ENCODE results near the gene ANKIB1. TPM values are rescaled to one million over a fixed set of nuclear protein-coding genes. Genes with fewer than 3 reads are reported as not detected.

Gene ANKIB1
- total and polyA plus RNA-seq, 3 donors from 2014 or later = 66.8 to 97.8 (median 84.4) TPM

- H3K27ac ChIP-seq = no peak overlapping the region
- intact Hi-C loops (cut with DNase I; ENCODE audit: low total_unique reads) = no loop called here
- no peaks in the 10 kb centered on the region for H3K4me1 ChIP-seq
- DNase-seq = no peak
- no peaks in the 10 kb centered on the region for H3K36me3 ChIP-seq (ENCODE audit: low read depth, missing control alignments)
- H3K4me3 ChIP-seq = no peak overlapping the region
- H3K9me3 ChIP-seq = no peaks in the 10 kb centered on the region
- TF ChIP-seq POLR2A (IDR thresholded peaks at IDR 0.05) = no peak
- TF ChIP-seq, protein P1, sequence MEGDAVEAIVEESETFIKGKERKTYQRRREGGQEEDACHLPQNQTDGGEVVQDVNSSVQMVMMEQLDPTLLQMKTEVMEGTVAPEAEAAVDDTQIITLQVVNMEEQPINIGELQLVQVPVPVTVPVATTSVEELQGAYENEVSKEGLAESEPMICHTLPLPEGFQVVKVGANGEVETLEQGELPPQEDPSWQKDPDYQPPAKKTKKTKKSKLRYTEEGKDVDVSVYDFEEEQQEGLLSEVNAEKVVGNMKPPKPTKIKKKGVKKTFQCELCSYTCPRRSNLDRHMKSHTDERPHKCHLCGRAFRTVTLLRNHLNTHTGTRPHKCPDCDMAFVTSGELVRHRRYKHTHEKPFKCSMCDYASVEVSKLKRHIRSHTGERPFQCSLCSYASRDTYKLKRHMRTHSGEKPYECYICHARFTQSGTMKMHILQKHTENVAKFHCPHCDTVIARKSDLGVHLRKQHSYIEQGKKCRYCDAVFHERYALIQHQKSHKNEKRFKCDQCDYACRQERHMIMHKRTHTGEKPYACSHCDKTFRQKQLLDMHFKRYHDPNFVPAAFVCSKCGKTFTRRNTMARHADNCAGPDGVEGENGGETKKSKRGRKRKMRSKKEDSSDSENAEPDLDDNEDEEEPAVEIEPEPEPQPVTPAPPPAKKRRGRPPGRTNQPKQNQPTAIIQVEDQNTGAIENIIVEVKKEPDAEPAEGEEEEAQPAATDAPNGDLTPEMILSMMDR (IDR thresholded peaks at IDR 0.05) = no peak
- no peaks in the 10 kb centered on the region for H3K27me3 ChIP-seq
Observed at GRCh38 chr7:92335574-92335973, 89.8 kb downstream of the ANKIB1 start.

DNA sequence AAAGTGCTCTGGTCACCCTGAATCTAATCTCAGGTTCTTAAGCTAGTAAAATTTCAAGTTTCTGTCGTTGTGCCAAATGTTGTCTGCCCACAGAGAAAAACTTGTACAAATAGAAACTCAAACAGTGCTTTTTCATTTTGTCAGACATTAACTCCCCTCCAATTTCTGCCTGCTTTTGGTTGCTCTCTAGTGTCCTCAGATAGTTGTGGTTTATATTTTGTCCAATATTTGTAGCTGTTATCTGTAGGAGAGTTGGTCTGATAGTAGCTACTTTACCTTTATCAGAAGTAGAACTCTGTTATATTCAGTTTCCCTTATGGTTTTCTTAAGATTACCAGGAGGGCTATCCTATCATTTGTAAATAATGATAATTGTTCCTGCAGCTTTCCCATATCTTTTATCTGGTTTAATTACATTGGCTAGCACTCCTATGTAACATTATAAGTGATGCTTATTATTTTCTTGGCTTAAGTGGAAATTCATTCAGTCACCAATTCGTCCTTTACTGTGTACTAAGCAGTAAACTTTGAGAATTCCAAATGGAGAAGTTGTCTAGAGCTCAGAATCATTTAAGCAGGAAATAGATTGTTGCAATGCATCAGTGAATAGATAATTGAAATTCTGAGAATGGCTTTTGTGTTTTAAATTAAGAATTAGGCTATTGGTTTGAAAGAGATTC is 91.0 kb downstream of the ANKIB1 start:
- no peak overlapping the region for H3K27ac ChIP-seq
- H3K27me3 ChIP-seq = no peaks in the 10 kb centered on the region
- no peak for DNase-seq
- 65 to 71% methylated on average over 2 of the region's 2 CpGs for WGBS, 2 donors
- H3K36me3 ChIP-seq (ENCODE audit: low read depth, missing control alignments) = no peaks in the 10 kb centered on the region
- no peaks in the 10 kb centered on the region for H3K9me3 ChIP-seq
- H3K4me1 ChIP-seq = no peaks in the 10 kb centered on the region
- H3K4me3 ChIP-seq = no peak overlapping the region
- intact Hi-C loops (cut with DNase I; ENCODE audit: low total_unique reads) = no loop called here
- no peak for TF ChIP-seq POLR2A (IDR thresholded peaks at IDR 0.05)
- TF ChIP-seq, protein P1 (IDR thresholded peaks at IDR 0.05) = no peak

GRCh38 chr7:92340016-92340415 is 94.2 kb downstream of the ANKIB1 start:
- no peak overlapping the region for H3K27ac ChIP-seq
- WGBS, 2 donors = 94 to 98% methylated on average over 1 of the region's 1 CpG
- TF ChIP-seq, protein P1 (IDR thresholded peaks at IDR 0.05) = no peak
- TF ChIP-seq POLR2A (IDR thresholded peaks at IDR 0.05) = no peak
- no peaks in the 10 kb centered on the region for H3K4me1 ChIP-seq
- H3K36me3 ChIP-seq (ENCODE audit: low read depth, missing control alignments) = no peaks in the 10 kb centered on the region
- DNase-seq = no peak
- H3K27me3 ChIP-seq = no peaks in the 10 kb centered on the region
- no peak overlapping the region for H3K4me3 ChIP-seq
- intact Hi-C loops (cut with DNase I; ENCODE audit: low total_unique reads) = no loop called here
- H3K9me3 ChIP-seq = no peaks in the 10 kb centered on the region

DNA sequence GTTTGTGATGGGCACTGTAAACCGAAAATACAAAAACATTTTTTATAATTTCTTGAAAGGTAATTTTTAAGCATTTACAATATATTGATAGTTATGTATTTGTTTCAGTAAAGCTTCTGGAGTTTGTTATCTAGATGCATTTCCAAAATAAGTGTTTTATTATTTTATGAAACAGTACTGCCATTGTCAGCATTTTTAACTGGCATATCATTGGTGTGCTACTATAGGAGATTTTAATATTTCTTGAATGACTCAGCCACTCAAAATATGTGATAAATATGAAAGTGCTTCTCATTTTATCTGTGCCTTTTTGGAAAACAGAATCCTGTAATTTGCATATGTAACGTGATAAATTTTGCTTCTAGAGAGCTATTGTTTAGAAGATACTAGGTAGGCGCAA is 97.9 kb downstream of the ANKIB1 start:
- 88 to 95% methylated on average over 3 of the region's 3 CpGs for WGBS, 2 donors
- TF ChIP-seq, protein P1 (IDR thresholded peaks at IDR 0.05) = no peak
- TF ChIP-seq POLR2A (IDR thresholded peaks at IDR 0.05) = no peak
- intact Hi-C loops (cut with DNase I; ENCODE audit: low total_unique reads) = no loop called here

DNA sequence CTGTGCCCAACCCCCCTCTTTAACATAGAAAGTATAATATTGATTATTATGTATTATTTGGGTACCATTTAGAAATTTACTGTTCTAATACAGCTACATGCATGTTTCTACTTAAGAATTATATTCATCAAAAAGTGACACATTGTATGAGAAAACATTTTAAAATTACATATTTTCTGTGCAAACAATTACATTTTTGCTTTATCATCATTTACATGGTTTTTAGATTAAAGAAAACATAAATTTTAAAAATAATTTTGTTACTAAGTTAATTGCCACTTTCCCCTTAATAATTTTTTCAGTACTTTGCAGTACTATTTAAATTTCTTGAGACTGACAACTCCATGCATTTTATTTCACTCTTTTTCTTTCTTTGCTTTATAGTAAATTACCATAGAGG is 106.2 kb downstream of the ANKIB1 start:
- no peak for TF ChIP-seq POLR2A (IDR thresholded peaks at IDR 0.05)
- TF ChIP-seq, protein P1 (IDR thresholded peaks at IDR 0.05) = no peak
- H3K4me1 ChIP-seq = no peaks in the 10 kb centered on the region
- DNase-seq = no peak
- no peaks in the 10 kb centered on the region for H3K27me3 ChIP-seq
- no peaks in the 10 kb centered on the region for H3K36me3 ChIP-seq (ENCODE audit: low read depth, missing control alignments)
- H3K27ac ChIP-seq = no peak overlapping the region
- no peaks in the 10 kb centered on the region for H3K9me3 ChIP-seq
- no peak overlapping the region for H3K4me3 ChIP-seq
- intact Hi-C loops (cut with DNase I; ENCODE audit: low total_unique reads) = no loop called here

More for the DNA sequence above, 97.9 kb downstream of the ANKIB1 start:
- Histone ChIP-seq H3K9me3 (no peaks in the 10 kb centered on the region), H3K4me1 (no peaks in the 10 kb centered on the region), H3K27ac (no peak overlapping the region), H3K4me3 (no peak overlapping the region), H3K36me3 (ENCODE audit: low read depth, missing control alignments) (no peaks in the 10 kb centered on the region), H3K27me3 (no peaks in the 10 kb centered on the region)
- no peak for DNase-seq
